ENCODE results near the gene LATS2. TPM values are rescaled to one million over a fixed set of nuclear protein-coding genes. Genes with fewer than 3 reads are reported as not detected.

The LATS2 gene
- total RNA-seq, 2 experiments from 2014 or later, result 11.2 to 11.8 TPM

GRCh38 chr13:21034603-21035191, 26.7 kb downstream of the LATS2 start:
- DNase-seq, result no peak
- Mint-ChIP-seq H3K27me3 (no peaks in the 10 kb centered on the region), H3K27ac (no peak overlapping the region), H3K4me3 (no peak overlapping the region), H3K4me1 (peaks cover 22% of the 10 kb centered on the region), H3K9me3 (no peaks in the 10 kb centered on the region), H3K36me3 (ENCODE audit: low read depth) (peaks cover 9% of the 10 kb centered on the region)
- CTCF ChIA-PET, result no interaction called here
- POLR2A ChIA-PET, result no interaction called here

DNA sequence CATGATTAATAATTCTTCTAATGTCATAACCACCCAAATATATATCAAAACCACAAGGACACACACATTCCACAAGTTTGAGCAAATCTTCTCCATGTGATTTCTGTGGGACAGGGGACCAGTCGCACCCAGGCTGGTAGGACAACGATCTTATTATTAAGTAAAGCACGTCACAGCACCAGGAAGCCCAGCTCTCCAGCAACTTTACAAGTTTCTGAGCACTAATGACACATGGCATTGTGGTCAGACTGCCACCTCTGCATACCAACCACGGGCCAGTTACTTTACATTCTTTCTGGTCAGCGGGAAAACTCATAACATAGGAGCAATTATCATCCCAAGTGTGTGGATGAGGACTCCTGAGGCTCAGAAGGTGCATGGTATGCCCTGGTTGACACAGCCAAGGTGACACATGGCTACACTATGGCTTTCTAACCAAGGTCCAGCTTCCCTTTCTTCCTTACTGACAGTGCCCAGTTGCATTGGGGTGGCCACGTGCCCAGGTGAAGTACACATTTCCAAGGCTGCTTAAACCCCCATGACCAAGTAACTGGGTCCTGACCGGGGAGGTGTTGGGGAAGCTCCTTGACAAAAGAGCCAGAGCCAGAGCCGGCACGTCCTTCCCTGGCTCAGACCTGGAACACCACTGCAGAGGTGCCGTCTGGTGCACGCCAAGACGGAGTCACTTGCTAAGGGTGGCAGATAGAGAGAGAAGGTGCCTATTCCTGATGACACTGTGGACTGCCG, 27.4 kb downstream of the LATS2 start:
- H3K27ac Mint-ChIP-seq, result no peak overlapping the region
- no peaks in the 10 kb centered on the region for H3K27me3 Mint-ChIP-seq
- H3K36me3 Mint-ChIP-seq (ENCODE audit: low read depth), result peaks cover 7% of the 10 kb centered on the region
- no peak for DNase-seq
- H3K4me1 Mint-ChIP-seq, result peaks cover 17% of the 10 kb centered on the region
- H3K4me3 Mint-ChIP-seq, result no peak overlapping the region
- ChIA-PET POLR2A (no interaction called here), CTCF (no interaction called here)
- no peaks in the 10 kb centered on the region for H3K9me3 Mint-ChIP-seq

DNA sequence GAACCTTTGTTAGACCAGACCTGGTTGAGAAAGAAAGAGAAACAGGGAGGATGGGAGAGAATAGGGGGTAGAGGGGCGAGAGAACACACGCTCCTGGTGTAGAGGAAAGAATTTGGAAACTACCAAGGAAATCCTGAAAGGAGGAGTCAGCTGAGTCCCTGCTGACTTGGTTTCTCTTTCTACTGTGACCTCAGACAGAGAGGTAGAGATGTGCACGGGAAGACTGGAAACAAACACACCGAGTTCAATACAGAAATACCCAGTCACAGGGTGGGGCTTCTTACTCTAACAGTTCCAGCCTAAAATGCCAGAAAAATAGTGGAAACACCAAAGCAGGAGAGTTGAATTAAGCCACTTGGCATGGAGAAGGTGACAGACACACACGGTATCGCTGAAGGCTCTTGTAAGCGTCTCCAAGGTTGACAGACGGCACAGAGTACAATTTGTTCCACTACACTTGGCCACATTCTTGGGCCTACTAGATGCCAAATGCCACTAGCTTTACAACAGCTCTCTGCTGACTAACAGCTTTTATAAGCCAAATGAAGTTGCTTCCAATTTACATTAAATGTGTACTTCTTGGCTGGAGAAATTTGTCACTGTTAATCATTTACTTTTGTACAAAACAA, 28.1 kb downstream of the LATS2 start:
- Mint-ChIP-seq H3K36me3 (ENCODE audit: low read depth) (peaks cover 7% of the 10 kb centered on the region), H3K4me3 (no peak overlapping the region), H3K4me1 (peaks cover 14% of the 10 kb centered on the region), H3K9me3 (no peaks in the 10 kb centered on the region), H3K27me3 (no peaks in the 10 kb centered on the region), H3K27ac (no peak overlapping the region)
- ChIA-PET POLR2A (no interaction called here), CTCF (no interaction called here)
- DNase-seq, result no peak

DNA sequence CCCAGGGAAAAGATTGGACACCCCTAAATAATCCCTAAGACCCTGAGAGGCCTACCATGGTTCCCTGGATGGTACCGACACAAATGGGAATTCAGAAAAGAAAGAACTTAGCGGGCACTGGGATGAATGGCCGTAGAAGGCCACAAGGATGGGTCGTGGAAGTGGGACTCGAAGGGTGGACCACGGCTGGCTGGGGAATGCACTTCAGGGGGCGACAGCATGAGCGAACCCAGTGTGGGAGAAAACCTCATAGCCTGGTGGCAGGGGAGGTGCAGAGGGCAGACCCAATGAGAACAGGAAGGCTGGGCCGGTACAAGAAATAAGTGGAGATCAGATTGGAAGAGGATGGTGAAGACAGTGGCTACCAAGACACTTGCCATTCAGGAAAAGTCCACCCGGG, 28.7 kb downstream of the LATS2 start:
- H3K36me3 Mint-ChIP-seq (ENCODE audit: low read depth), result peaks cover 7% of the 10 kb centered on the region
- no peak for DNase-seq
- H3K4me3 Mint-ChIP-seq, result no peak overlapping the region
- ChIA-PET CTCF (interaction anchor here (0.8 kb wide), 1 partner anchor 13 kb away, joined by 4 read pairs; no protein-coding TSS in a partner anchor), POLR2A (no interaction called here)
- peaks cover 14% of the 10 kb centered on the region for H3K4me1 Mint-ChIP-seq
- no peaks in the 10 kb centered on the region for H3K9me3 Mint-ChIP-seq
- no peaks in the 10 kb centered on the region for H3K27me3 Mint-ChIP-seq
- H3K27ac Mint-ChIP-seq, result no peak overlapping the region

- DNase-seq, result no peak
- Mint-ChIP-seq H3K4me3 (no peak overlapping the region), H3K27ac (no peak overlapping the region), H3K4me1 (peaks cover 12% of the 10 kb centered on the region), H3K9me3 (no peaks in the 10 kb centered on the region), H3K27me3 (no peaks in the 10 kb centered on the region), H3K36me3 (ENCODE audit: low read depth) (peaks cover 7% of the 10 kb centered on the region)
- ChIA-PET POLR2A (no interaction called here), CTCF (no interaction called here)
Measured at GRCh38 chr13:21031594-21032275, 29.7 kb downstream of the LATS2 start.

GRCh38 chr13:21025539-21025938, 35.8 kb downstream of the LATS2 start:
- no peak overlapping the region for H3K4me3 Mint-ChIP-seq
- no peaks in the 10 kb centered on the region for H3K4me1 Mint-ChIP-seq
- no peak overlapping the region for H3K27ac Mint-ChIP-seq
- no peaks in the 10 kb centered on the region for H3K27me3 Mint-ChIP-seq
- POLR2A ChIA-PET, result no interaction called here
- CTCF ChIA-PET, result no interaction called here
- no peak for DNase-seq
- no peaks in the 10 kb centered on the region for H3K9me3 Mint-ChIP-seq
- no peaks in the 10 kb centered on the region for H3K36me3 Mint-ChIP-seq (ENCODE audit: low read depth)

- H3K9me3 Mint-ChIP-seq, result no peaks in the 10 kb centered on the region
- no peak for DNase-seq
- H3K4me1 Mint-ChIP-seq, result peaks cover 9% of the 10 kb centered on the region
- H3K27me3 Mint-ChIP-seq, result no peaks in the 10 kb centered on the region
- ChIA-PET POLR2A (interaction anchor here (0.6 kb wide), 1 partner anchor 100 kb away, joined by 3 read pairs; no protein-coding TSS in a partner anchor), CTCF (no interaction called here)
- no peak overlapping the region for H3K27ac Mint-ChIP-seq
- no peak overlapping the region for H3K4me3 Mint-ChIP-seq
- peaks cover 2% of the 10 kb centered on the region for H3K36me3 Mint-ChIP-seq (ENCODE audit: low read depth)
Measured at GRCh38 chr13:21022056-21022979, 39.1 kb downstream of the LATS2 start.

GRCh38 chr13:21020581-21020980, 40.8 kb downstream of the LATS2 start:
- Mint-ChIP-seq H3K9me3 (no peaks in the 10 kb centered on the region), H3K4me3 (no peak overlapping the region), H3K27me3 (no peaks in the 10 kb centered on the region), H3K27ac (no peak overlapping the region), H3K36me3 (ENCODE audit: low read depth) (peaks cover 8% of the 10 kb centered on the region), H3K4me1 (peaks cover 20% of the 10 kb centered on the region)
- no peak for DNase-seq
- CTCF ChIA-PET, result no interaction called here
- POLR2A ChIA-PET, result no interaction called here

GRCh38 chr13:21020176-21020575, 41.2 kb downstream of the LATS2 start:
- no peak for DNase-seq
- Mint-ChIP-seq H3K4me3 (no peak overlapping the region), H3K4me1 (peaks cover 20% of the 10 kb centered on the region), H3K27ac (no peak overlapping the region), H3K36me3 (ENCODE audit: low read depth) (peaks cover 8% of the 10 kb centered on the region), H3K9me3 (no peaks in the 10 kb centered on the region), H3K27me3 (no peaks in the 10 kb centered on the region)
- CTCF ChIA-PET, result interaction anchor here (0.7 kb wide), 1 partner anchor 1428 kb away, joined by 4 read pairs; no protein-coding TSS in a partner anchor
- POLR2A ChIA-PET, result no interaction called here

GRCh38 chr13:21018220-21018619, 43.2 kb downstream of the LATS2 start:
- DNase-seq, result no peak
- ChIA-PET POLR2A (interaction anchor here (1.2 to 1.3 kb wide), 2 partner anchors 56 to 121 kb away, joined by 3 to 4 read pairs; no protein-coding TSS in a partner anchor), CTCF (interaction anchor here (1.0 kb wide), 1 partner anchor 158 kb away, joined by 3 read pairs; no protein-coding TSS in a partner anchor)
- no peak overlapping the region for H3K27ac Mint-ChIP-seq
- no peak overlapping the region for H3K4me3 Mint-ChIP-seq
- H3K9me3 Mint-ChIP-seq, result no peaks in the 10 kb centered on the region
- no peaks in the 10 kb centered on the region for H3K27me3 Mint-ChIP-seq
- peaks cover 8% of the 10 kb centered on the region for H3K36me3 Mint-ChIP-seq (ENCODE audit: low read depth)
- peaks cover 20% of the 10 kb centered on the region for H3K4me1 Mint-ChIP-seq

- POLR2A ChIA-PET, result no interaction called here
- H3K36me3 Mint-ChIP-seq (ENCODE audit: low read depth), result peaks cover 10% of the 10 kb centered on the region
- H3K27me3 Mint-ChIP-seq, result no peaks in the 10 kb centered on the region
- H3K27ac Mint-ChIP-seq, result peak overlapping the region; percentile 91
- no peak overlapping the region for H3K4me3 Mint-ChIP-seq
- CTCF ChIA-PET, result no interaction called here
- peaks cover 20% of the 10 kb centered on the region for H3K4me1 Mint-ChIP-seq
- no peaks in the 10 kb centered on the region for H3K9me3 Mint-ChIP-seq
- no peak for DNase-seq
Measured at GRCh38 chr13:21016487-21016886, 44.9 kb downstream of the LATS2 start.

DNA sequence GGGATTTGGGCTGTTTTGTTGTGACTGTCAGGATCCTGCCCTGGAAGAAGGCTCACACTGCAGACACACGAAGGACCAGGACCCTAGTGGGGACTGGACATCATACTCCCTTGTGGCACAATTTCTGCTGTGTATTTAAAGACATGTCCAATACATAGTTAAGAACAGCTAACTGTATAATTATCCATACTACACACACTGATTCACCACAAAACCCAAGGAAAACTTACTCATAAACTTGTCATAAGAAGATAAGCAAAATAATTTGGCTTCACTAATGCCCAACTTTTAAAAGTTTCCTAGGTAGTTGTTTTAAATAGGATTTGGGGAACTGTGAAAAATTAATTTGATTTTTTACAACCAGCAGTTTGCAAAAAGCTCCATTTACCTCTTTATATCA, 46.1 kb downstream of the LATS2 start:
- H3K27ac Mint-ChIP-seq, result no peak overlapping the region
- CTCF ChIA-PET, result no interaction called here
- POLR2A ChIA-PET, result no interaction called here
- peaks cover 21% of the 10 kb centered on the region for H3K36me3 Mint-ChIP-seq (ENCODE audit: low read depth)
- H3K4me1 Mint-ChIP-seq, result peaks cover 30% of the 10 kb centered on the region
- no peak overlapping the region for H3K4me3 Mint-ChIP-seq
- peaks cover 7% of the 10 kb centered on the region for H3K9me3 Mint-ChIP-seq
- H3K27me3 Mint-ChIP-seq, result no peaks in the 10 kb centered on the region
- DNase-seq, result no peak

All from activated CD4-positive, alpha-beta memory T cell treated with anti-CD3 and anti-CD28 coated beads, Interleukin-2, amount 10 ng/mL, durations not matched to agents 7 days and 5 days (primary cell).